HL-60 (cell line): ENCODE results near the gene ZP2.

Source experiments
- CTCF ChIP-seq: IDR thresholded peaks from one replicate; pipeline ENCODE4 v1.5.1; 2011; ENCODE audit warnings: low read length, control low read depth, inconsistent platforms; ENCODE audit not compliant: insufficient read depth
- POLR2AphosphoS5 ChIP-seq: IDR thresholded peaks from 2 replicates; pipeline ENCODE4 v1.6.1; 2012; ENCODE audit warnings: low read depth

- TF ChIP-seq CTCF (no peak), POLR2AphosphoS5 (no peak)
Observed at GRCh38 chr16:21203155-21203797, 8.1 kb downstream of the ZP2 start.
